Cardiac fibroblast (primary cell): ENCODE data around the gene SPDYE4.
"Not testable (repeated sequence)": the region's sequence is repeated elsewhere in the genome, so short reads cannot be mapped to it uniquely, and the experiment has no call there.

ENCODE experiments used
- DNase-seq, 2 donors: peaks; one replicate each; pipeline versions ENCODE4 v3.0.0 to v3.0.0-alpha.2; 2010; ENCODE audit warnings: low read depth in 2 of 2
- H3K4me3 ChIP-seq, 2 donors: replicated peaks in 1 of 2; 1 replicate in 1 of 2; 2 replicates in 1 of 2; pipeline ENCODE4 v1.5.1; 2011; ENCODE audit warnings: low read depth in 2 of 2, low read length in 2 of 2, mild to moderate bottlenecking in 2 of 2, moderate library complexity in 1 of 2
- TF ChIP-seq, protein P1 (sequence below): IDR thresholded peaks from one replicate; pipeline ENCODE4 v1.5.1; 2011; ENCODE audit warnings: low read depth, mild to moderate bottlenecking, low read length, inconsistent platforms

SPDYE4 gene, protein sequence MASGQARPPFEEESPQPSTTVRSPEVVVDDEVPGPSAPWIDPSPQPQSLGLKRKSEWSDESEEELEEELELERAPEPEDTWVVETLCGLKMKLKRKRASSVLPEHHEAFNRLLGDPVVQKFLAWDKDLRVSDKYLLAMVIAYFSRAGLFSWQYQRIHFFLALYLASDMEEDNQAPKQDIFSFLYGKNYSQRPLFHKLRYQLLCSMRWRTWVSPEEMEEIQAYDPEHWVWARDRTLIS

DNA sequence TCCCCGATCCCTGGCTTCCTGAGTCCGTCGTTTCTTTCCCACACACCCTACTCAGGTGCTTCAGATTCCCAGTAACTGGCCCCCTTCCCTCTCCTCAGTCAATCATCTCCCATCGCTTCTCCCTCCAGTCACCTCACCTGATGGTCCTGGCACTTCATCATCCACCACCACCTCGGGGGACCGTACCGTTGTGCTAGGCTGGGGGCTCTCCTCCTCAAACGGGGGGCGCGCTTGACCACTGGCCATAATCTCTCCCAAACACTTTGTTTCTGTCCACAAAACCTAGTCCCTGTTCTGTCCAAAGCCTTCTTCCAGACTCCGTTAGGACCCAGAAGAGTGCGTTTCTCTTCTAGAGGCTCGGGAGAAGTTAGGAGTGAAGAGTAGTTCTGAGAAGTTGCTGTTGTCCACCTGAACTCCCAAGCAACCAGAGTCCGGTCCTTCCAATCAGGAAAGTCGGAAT, at the start of gene SPDYE4:
SPDYE4 (minus strand) TSS at position 410 of the 460 bp plus-strand sequence; CDS start at position 246, 164 bp downstream.
- H3K4me3 ChIP-seq, result no peak within 1 kb of the TSS
- DNase-seq, result no peak
- TF ChIP-seq, protein P1, sequence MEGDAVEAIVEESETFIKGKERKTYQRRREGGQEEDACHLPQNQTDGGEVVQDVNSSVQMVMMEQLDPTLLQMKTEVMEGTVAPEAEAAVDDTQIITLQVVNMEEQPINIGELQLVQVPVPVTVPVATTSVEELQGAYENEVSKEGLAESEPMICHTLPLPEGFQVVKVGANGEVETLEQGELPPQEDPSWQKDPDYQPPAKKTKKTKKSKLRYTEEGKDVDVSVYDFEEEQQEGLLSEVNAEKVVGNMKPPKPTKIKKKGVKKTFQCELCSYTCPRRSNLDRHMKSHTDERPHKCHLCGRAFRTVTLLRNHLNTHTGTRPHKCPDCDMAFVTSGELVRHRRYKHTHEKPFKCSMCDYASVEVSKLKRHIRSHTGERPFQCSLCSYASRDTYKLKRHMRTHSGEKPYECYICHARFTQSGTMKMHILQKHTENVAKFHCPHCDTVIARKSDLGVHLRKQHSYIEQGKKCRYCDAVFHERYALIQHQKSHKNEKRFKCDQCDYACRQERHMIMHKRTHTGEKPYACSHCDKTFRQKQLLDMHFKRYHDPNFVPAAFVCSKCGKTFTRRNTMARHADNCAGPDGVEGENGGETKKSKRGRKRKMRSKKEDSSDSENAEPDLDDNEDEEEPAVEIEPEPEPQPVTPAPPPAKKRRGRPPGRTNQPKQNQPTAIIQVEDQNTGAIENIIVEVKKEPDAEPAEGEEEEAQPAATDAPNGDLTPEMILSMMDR, result no peak

DNA sequence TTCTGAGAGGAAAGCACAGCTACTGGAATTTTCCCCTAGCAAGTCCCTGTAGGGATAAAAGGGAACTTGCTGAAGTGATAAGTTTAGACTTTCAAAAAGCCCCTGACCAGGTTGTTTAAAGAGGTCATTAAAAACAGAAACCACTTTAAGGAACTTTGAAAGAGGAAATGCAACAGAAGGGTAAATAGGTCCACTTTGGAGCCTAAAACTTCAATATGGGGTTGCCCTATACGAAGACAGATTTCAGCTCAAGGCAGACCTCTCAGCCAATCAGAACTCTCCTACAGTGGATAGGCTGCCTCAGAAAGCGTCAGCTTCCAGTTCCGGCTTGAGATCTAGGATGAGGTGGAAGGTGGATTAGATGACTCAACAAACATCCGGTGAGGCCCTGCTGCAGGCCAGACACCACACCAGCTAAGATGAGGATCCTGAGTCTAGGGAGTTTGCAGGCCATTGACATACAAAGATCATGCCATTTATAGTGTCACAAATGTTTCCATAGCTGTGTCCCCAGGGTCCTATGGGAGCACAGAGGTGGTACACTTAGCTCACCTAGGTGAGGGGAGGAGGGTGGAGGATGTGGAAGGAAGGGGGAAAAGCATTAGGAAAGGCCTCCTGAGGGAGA, 48.7 kb upstream of the SPDYE4 start:
- TF ChIP-seq, protein P1, result no peak
- peak in 1 of 2 donors; percentile 25 for DNase-seq

GRCh38 chr17:8806253-8806925, 48.0 kb upstream of the SPDYE4 start:
- DNase-seq, result no peak
- H3K4me3 ChIP-seq, result no peak overlapping the region
- TF ChIP-seq, protein P1, result no peak

More for the DNA sequence above, 48.7 kb upstream of the SPDYE4 start:
- H3K4me3 ChIP-seq, result no peak overlapping the region

- DNase-seq, H3K4me3 ChIP-seq: not testable (repeated sequence)
These were observed 47.0 kb upstream of the SPDYE4 start for GRCh38 chr17:8805396-8805795.

GRCh38 chr17:8803531-8804420, 45.4 kb upstream of the SPDYE4 start:
- DNase-seq, result no peak
- H3K4me3 ChIP-seq, result no peak overlapping the region
- TF ChIP-seq, protein P1, result no peak

DNA sequence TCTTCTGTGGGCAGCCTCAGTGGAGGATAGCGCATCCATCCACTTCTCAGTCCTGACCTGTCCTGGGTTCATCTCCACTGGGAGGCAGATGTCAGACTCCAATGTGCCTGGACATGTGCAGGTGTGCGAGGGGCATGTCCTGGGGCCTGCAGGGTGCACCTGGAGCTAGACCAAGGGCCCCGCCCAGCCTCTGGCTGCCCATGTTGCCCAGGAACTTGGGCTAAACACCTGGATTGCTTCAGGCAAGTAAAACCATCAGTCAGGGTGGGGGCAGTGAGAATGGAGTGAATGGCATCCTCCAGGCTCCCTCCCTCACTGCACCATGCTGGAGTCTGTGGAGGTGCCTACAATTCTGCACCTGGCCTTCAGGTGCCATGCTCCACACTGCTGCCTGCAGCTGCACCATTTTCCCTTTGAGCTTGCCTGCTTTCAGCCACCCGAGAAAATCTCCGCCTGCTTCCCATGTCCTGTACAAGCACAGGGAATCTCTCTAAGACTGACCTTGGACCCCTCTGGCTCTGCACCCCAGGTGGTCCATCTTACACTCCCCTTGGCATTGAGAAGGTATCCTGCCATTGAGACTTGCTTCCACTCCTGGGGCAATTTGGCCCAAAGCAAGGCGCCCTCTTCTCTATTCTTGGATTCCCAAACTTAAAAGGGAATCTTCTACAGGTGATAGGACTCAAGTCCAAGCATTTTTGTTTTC, 42.9 kb upstream of the SPDYE4 start:
- no peak overlapping the region for H3K4me3 ChIP-seq
- no peak for DNase-seq
- TF ChIP-seq, protein P1, result no peak
